Caco-2 (cell line): ENCODE measurements around the gene DCTD. TPM values are rescaled to one million over a fixed set of nuclear protein-coding genes. Genes with fewer than 3 reads are reported as not detected.

Experiments used
- BruUV-seq: library from RNA; stranded (reverse); fragments of 400-500 nt; replicated peaks from 2 replicates; lab custom pipeline; 2021; lab: Mats Ljungman, UMichigan
- CTCF ChIA-PET: fragments of 300-600 bp; sonication (Branson Sonifier 250); formaldehyde crosslinking; loops from one replicate; lab custom pipeline; 2022; ENCODE audit warnings: antibody characterized with exemption; lab: Charles Lee
- POLR2A ChIA-PET: fragments of 300-600 bp; sonication (Branson Sonifier 250); formaldehyde crosslinking; loops from one replicate; lab custom pipeline; 2022; ENCODE audit warnings: antibody characterized with exemption; lab: Charles Lee
- DNase-seq, 2 experiments: peaks; one replicate each; pipeline versions ENCODE4 v3.0.0 to v3.0.0-alpha.2; 2020 to 2022
- H3K27me3 ChIP-seq: replicated peaks from 2 replicates; pipeline ENCODE4 v1.6.0; 2011; ENCODE audit warnings: low read length; ENCODE audit not compliant: control insufficient read depth, insufficient read depth
- H3K36me3 ChIP-seq: 2 replicates; pipeline ENCODE4 v1.5.1; 2011; ENCODE audit warnings: low read length; ENCODE audit not compliant: control insufficient read depth, insufficient read depth
- H3K4me1 ChIP-seq: fragments of 250-450 bp; sonication (Bioruptor Pico); 2 replicates; pipeline ENCODE4 v1.5.1; 2020; ENCODE audit warnings: mild to moderate bottlenecking
- H3K4me3 ChIP-seq: 2 replicates; pipeline ENCODE4 v1.5.1; 2011; ENCODE audit warnings: low read depth, mild to moderate bottlenecking, control low read depth, low read length
- H3K9me3 ChIP-seq: fragments of 250-450 bp; sonication (Bioruptor Pico); 2 replicates; pipeline ENCODE4 v1.5.1; 2020; ENCODE audit warnings: mild to moderate bottlenecking, moderate library complexity
- H3K27ac Mint-ChIP-seq: one replicate; pipeline ENCODE4 v1.8.0; 2022; ENCODE audit warnings: mixed read lengths; ENCODE audit not compliant: unreplicated experiment
- H3K27me3 Mint-ChIP-seq: one replicate; pipeline ENCODE4 v1.8.0; 2022; ENCODE audit warnings: mixed read lengths; ENCODE audit not compliant: insufficient read depth, unreplicated experiment
- H3K36me3 Mint-ChIP-seq: one replicate; pipeline ENCODE4 v1.8.0; 2022; ENCODE audit warnings: mild to moderate bottlenecking, mixed read lengths; ENCODE audit not compliant: insufficient read depth, unreplicated experiment
- H3K4me1 Mint-ChIP-seq: one replicate; pipeline ENCODE4 v1.8.0; 2022; ENCODE audit warnings: low read depth, mixed read lengths; ENCODE audit not compliant: unreplicated experiment
- H3K4me3 Mint-ChIP-seq: one replicate; pipeline ENCODE4 v1.8.0; 2022; ENCODE audit warnings: mild to moderate bottlenecking, moderate library complexity, mixed read lengths; ENCODE audit not compliant: unreplicated experiment
- H3K9me3 Mint-ChIP-seq: one replicate; pipeline ENCODE4 v1.8.0; 2022; ENCODE audit warnings: mixed read lengths; ENCODE audit not compliant: unreplicated experiment
- CTCF ChIP-seq, 2 experiments: fragments of 200-600 bp in 1 of 2; IDR thresholded peaks; 1 replicate in 1 of 2; 2 replicates in 1 of 2; pipeline versions ENCODE4 v1.5.1 to v1.8.0; 2011 to 2022; ENCODE audit warnings: antibody characterized with exemption in 1 of 2, control low read depth in 1 of 2, inconsistent platforms in 1 of 2, low read depth in 1 of 2, low read length in 1 of 2, mild to moderate bottlenecking in 1 of 2, moderate library complexity in 1 of 2; ENCODE audit not compliant: insufficient read depth in 1 of 2, severe bottlenecking in 1 of 2, unreplicated experiment in 1 of 2
- intact Hi-C: fragments of 100-400 bp; cut with micrococcal nuclease; formaldehyde crosslinking; loops from one replicate; pipeline ENCODE4 v1.10.0; 2022; ENCODE audit not compliant: unreplicated experiment
- total RNA-seq: library from RNA; stranded (reverse); gene quantifications from 2 replicates; pipeline ENCODE4 v1.2.3, GENCODE V29; 2022

Gene DCTD
- total RNA-seq, 1 experiment from 2014 or later, result 79.0 TPM

GRCh38 chr4:182875453-182876405 is 41.5 kb downstream of the DCTD start:
- H3K27me3 ChIP-seq, result no peaks in the 10 kb centered on the region
- BruUV-seq, result no TSS peak
- ChIA-PET CTCF (no interaction called here), POLR2A (no interaction called here)
- Mint-ChIP-seq H3K4me3 (no peak overlapping the region), H3K27me3 (no peaks in the 10 kb centered on the region), H3K4me1 (peaks cover 11% of the 10 kb centered on the region), H3K27ac (no peak overlapping the region), H3K9me3 (no peaks in the 10 kb centered on the region), H3K36me3 (no peaks in the 10 kb centered on the region)
- intact Hi-C loops, result loop anchor here (5.0 kb wide), 1 partner anchor 387 kb away; no protein-coding TSS in a partner anchor
- no peak for DNase-seq
- no peaks in the 10 kb centered on the region for H3K4me1 ChIP-seq
- no peak overlapping the region for H3K4me3 ChIP-seq
- H3K9me3 ChIP-seq, result no peaks in the 10 kb centered on the region
- H3K36me3 ChIP-seq, result no peaks in the 10 kb centered on the region
- TF ChIP-seq CTCF (IDR thresholded peaks at IDR 0.05; ENCODE audit: insufficient read depth in 1 of 2, low read depth in 1 of 2, low read length in 1 of 2, severe bottlenecking in 1 of 2, unreplicated experiment in 1 of 2), result no peak

GRCh38 chr4:182874797-182875345 is 42.3 kb downstream of the DCTD start:
- H3K9me3 ChIP-seq, result no peaks in the 10 kb centered on the region
- DNase-seq, result no peak
- peaks cover 11% of the 10 kb centered on the region for H3K4me1 Mint-ChIP-seq
- no peaks in the 10 kb centered on the region for H3K27me3 Mint-ChIP-seq
- no peaks in the 10 kb centered on the region for H3K36me3 ChIP-seq
- H3K36me3 Mint-ChIP-seq, result no peaks in the 10 kb centered on the region
- no peaks in the 10 kb centered on the region for H3K4me1 ChIP-seq
- H3K27ac Mint-ChIP-seq, result no peak overlapping the region
- H3K9me3 Mint-ChIP-seq, result no peaks in the 10 kb centered on the region
- no TSS peak for BruUV-seq
- no peak for TF ChIP-seq CTCF (IDR thresholded peaks at IDR 0.05; ENCODE audit: insufficient read depth in 1 of 2, low read depth in 1 of 2, low read length in 1 of 2, severe bottlenecking in 1 of 2, unreplicated experiment in 1 of 2)
- POLR2A ChIA-PET, result no interaction called here
- H3K27me3 ChIP-seq, result no peaks in the 10 kb centered on the region
- H3K4me3 Mint-ChIP-seq, result no peak overlapping the region
- intact Hi-C loops, result loop anchor here (5.0 kb wide), 1 partner anchor 387 kb away; no protein-coding TSS in a partner anchor
- CTCF ChIA-PET, result no interaction called here
- no peak overlapping the region for H3K4me3 ChIP-seq

GRCh38 chr4:182874304-182874751 is 42.9 kb downstream of the DCTD start:
- no peak overlapping the region for H3K27ac Mint-ChIP-seq
- peaks cover 11% of the 10 kb centered on the region for H3K4me1 Mint-ChIP-seq

More at GRCh38 chr4:182874304-182874751, 42.9 kb downstream of the DCTD start:
- H3K27me3 ChIP-seq, result no peaks in the 10 kb centered on the region
- no TSS peak for BruUV-seq
- H3K9me3 ChIP-seq, result no peaks in the 10 kb centered on the region
- no peak for TF ChIP-seq CTCF (IDR thresholded peaks at IDR 0.05; ENCODE audit: insufficient read depth in 1 of 2, low read depth in 1 of 2, low read length in 1 of 2, severe bottlenecking in 1 of 2, unreplicated experiment in 1 of 2)
- Mint-ChIP-seq H3K36me3 (no peaks in the 10 kb centered on the region), H3K27me3 (no peaks in the 10 kb centered on the region), H3K9me3 (no peaks in the 10 kb centered on the region), H3K4me3 (no peak overlapping the region)
- no peaks in the 10 kb centered on the region for H3K36me3 ChIP-seq
- ChIA-PET CTCF (no interaction called here), POLR2A (no interaction called here)
- DNase-seq, result no peak
- intact Hi-C loops, result no loop called here
- H3K4me3 ChIP-seq, result no peak overlapping the region
- no peaks in the 10 kb centered on the region for H3K4me1 ChIP-seq
